Measurements from ENCODE around the gene HAND1.

The HAND1 gene

DNA sequence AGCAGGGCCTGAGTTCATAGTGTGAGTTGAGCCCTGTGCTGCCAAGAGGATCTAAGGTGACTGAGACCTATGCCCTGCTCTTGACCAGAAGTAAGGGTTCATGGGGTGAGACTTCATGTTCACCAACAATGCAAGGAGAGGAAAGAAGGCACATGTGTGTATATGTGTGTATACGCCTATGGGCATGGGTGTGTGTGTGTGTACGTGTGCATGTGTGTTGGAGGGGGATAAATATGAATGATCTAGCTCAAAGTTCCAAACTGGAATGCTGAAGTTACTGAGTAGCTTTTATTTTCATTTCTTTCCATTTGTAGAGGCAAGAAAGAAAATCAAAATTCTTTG lies 25.6 kb upstream of the HAND1 start:
- no peak for DNase-seq

DNA sequence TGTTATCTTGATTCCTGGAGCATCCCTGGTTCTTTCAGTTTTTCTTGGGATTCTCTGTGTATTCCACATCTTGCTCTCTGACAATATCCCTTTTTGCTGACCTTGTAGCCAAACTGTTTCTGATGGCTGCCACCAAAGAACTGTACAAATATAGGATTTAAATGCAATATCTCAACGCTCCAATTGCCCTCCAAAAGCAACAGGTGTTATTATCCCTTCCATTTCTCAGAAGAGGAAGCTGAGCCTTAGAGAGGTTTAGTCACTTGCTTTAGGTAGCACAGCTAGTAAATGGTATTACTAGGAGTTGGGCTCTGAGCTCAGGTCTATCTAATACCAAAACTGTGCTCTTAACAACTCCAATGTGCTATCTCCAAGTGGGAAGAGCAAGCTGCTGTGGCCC lies 24.2 kb upstream of the HAND1 start:
- no peak for DNase-seq

DNA sequence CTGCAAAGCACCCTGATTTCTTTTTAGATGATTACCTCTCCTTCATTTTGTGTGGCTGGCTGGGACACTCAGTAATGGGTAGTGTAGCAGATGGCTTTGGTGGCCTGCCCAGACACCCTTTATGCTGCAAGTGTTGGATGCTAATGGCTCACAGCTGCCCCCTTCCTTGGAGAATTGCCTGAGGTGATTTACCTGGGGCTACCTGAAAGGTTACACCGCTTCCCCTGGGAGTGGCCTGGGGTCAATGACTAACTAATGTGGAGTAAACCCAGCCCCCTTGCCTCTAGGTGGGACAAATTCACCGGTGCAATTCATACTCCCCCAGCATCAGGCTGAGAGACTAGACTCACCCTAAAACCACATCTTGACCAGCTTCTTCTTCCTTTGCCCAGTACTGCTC lies 23.5 kb upstream of the HAND1 start:
- no peak for DNase-seq

DNA sequence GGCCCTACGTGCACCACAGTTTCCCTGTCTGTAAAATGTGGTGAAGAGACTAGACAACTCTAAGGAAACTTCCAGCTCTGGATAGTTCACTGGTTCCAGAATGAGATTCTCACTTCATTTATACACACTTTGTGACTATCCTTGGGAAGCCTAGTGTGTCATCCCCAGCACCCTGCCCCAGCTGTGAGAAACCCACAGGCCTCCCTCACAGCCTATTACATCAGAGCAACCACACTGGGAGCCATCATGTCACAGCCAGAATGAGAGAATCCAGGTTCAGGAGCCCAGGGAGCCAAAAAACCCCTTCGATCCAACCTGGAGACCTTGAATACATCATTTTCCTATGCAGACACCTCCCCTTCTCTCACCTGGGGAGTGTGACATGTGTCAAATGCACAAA lies 21.0 kb upstream of the HAND1 start:
- DNase-seq, result no peak

DNA sequence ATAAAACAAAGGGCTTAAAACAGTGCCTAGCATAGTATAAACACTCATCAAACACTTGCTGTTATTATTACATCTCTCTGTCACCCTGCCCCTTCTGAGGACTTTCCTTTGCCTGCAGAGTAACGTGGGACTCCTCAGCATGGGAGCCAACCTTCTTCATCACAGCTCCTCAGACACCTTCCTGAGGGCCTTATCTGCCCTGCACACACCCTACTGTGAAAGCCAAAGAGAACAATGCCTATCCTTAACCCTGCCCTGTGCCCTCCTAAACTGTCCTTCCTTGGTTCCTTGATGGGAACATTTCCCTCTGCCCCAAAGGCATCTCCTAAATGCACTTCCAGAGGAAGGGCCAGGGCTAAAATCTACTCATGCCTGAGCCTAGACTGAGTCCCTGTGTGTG lies 20.6 kb upstream of the HAND1 start:
- no peak for DNase-seq

DNA sequence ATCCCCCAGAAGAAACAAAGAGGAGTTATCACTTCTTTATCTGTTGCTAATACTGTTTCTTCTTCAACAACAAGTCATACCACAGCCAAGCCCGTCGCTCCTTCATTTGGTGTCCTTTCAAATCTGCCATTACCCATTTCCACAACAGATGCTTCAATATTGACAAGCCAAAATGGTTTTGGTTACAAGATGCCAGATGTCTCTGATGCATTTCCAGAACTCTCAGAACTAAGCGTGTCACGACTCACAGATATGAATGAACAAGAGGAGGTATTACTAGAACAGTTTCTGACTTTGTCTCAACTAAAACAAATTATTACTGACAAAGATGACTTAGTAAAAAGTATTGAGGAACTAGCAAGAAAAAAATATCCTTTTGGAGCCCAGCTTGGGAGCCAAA lies 16.0 kb upstream of the HAND1 start:
- no peak for DNase-seq

DNA sequence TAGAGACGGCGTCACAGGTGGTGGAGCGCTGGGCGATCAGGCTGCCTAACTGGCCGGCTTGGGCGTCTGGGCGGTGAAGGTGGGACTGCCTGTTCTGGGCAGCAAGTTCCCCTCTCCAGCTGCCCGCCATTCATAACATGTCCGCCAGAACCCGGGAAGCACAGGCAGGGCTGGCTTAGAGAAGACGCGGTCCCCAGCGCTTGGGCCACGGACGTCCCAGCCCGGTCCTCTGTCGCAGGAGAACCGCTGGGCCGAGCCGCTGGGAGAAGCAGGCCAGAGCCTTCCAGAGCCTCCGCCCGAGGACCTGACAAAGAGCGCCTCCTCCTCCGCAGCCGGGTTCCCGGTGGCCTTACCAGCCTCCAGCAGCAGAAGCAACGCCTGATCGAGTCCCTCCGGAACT lies 15.2 kb upstream of the HAND1 start:
- DNase-seq, result no peak

DNA sequence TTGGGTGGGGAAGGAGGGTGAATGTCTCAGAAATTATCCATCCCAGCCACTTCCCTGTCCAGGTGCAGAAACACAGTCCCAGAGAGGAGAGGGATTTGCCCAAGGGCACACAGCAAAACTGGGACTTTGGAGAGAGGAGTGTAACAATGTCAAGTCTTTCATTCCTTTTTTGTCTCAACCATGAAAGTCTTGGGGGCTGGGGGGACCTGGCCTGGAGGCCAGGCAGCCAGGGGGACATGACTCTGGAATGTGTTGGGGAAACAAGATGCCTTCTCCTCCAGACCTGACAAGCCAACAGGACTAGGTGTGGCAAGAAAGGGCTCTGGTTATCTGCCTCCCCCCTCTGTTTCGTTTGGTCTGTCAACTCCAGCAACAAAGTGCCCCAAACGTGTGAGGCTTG lies 13.9 kb upstream of the HAND1 start:
- no peak for DNase-seq

DNA sequence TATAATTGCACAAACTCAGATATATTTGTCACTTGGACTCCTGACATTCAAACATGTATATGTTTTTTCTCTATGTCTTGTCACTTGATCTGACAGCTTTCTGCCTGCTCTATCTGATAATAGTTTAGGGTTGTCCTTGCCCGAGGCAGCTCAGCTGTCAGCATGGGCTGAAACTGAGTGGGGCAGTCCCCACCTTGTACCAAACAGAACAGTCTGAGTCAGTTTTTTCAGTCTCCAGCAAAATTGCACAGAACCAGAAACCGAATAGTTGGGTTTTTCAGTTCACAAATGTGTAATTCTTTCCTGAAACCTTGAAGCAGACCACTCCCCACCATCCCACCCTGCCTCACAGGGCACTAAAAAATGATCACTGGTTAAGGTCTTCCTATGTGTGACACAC lies 9.5 kb upstream of the HAND1 start:
- no peak for DNase-seq

DNA sequence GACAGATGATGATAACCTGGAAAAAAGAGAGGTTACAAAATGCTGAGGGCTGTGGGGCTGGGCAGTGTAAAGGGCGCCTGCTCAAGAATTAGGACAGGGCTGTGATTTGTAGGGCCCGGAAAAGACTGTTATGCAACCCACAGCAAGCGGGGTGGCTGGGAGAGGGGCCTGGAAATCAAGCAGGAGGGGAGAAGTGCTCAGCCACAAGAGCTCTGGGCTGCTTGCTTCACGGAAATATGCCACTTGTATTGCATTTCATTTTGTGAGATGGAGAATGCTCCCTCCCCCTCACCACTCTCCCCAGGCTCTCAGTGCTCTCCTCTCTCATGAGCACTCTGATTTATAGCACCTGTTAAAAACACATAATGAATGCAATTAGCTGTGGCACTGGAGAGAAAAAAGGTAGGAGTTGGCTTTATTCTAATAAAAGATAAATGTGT lies 8.4 kb upstream of the HAND1 start:
- no peak for DNase-seq

DNA sequence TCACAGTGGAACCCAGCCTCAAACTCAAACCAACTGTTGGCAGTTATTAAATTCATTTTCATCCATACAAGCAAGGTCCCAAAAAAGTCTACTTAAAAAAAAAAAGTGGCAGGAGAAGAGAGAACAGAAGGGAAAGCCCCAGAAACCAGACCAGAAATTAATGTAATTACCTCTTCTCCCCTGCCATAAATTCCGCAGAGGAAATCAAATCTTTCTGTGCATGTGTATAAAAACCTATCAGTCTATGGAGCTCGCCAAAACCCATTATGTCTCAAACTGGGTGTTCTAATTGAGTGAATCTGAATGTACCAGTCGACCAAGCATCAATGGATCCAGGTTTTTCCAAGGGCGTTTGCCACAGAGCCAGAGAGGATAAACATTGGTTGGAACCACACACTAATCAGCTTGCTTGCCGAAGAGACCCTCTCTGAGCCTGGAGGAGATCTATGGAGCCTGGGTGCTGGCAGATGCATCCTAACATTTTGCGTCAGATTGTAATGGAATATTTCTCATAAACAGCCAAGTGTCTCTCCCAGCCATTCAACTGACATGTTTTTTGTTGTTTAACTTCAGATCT lies 7.9 kb upstream of the HAND1 start:
- no peak for DNase-seq

DNA sequence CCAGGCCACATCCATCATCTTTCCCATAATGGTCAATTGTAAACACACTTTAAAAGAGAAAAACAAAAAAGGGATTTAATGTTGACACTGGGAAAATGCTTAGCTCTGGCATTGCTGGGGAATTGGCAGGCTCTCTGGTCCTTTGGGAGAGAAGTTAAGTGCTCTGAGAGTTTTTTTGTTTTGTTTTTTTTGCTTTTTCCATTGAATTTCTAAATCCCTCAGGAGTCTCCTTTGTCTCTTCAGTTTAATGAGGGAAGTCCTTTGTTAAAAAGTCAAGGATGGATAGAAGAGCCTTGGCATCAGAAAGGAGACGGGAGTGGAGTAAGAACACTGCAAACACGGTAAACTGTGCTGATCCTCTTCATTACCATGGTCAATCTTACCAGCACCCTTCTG lies 7.1 kb upstream of the HAND1 start:
- no peak for DNase-seq

DNA sequence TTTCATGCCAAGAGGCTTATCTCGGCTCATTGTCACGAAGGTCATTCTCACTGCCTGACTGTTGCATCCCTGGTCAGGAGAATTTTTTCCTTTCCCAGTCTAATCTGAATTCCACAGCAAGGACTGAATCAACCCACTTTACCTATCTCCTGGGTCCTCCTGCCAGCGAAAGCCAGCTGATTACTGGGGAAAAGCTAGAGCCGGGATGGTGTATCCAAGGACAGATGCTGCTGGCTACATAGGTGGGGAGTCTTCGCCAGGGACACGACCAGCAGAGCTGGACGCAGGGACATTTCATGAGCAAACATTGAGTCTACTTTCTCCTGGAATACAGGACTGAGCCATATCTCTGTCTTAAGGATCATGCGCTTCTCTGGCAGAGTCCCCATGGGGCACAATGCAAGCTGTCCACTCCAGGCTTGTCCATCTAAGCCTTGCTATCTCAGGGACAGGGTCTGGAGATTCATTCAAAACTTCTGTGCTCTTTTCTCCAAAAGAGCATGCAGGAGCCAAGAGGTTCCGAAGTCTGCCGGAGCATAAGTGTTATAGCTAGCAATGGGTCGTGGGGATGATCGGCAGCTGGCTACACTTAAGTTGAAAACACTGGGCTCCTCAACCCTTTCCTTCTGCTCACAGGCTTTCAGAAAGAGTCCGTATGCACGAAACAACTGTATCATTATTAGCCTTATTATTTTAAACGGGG lies 6.5 kb upstream of the HAND1 start:
- no peak for DNase-seq

DNA sequence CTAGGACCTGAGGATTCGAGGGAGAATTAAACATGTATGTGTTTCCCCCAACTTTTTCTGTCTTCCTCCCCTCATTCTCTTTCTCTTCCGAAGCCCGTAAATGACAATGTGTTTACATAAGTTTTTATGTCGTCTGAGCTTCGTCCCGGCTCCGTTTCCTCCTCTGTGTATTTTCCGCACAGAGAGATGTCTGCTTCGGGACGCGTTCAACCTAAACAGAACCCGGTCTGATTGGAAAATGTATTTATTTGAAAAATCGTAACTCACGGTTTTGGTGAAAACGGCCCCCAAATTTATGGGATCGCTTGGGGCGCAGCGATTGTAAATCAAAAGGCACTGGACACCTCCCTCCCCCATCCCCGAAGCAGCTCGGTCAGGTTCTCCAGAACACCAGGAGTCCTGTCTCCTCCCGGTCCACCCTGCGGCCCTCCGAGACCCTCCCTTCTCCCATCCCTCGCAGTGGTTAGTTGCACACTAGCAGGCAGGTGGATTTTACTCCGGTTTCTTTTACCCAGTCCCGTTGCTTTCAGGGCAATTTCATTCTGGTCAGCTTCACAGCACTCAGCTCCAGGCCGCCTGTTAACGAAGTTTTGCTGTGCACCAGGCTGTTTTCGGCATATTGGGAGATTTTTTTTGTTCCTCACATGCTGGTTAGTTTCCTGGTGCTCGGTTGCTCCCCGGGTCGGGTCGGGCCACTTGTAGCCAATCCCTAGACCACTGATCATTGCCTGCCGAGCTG lies 5.8 kb upstream of the HAND1 start:
- no peak for DNase-seq

DNA sequence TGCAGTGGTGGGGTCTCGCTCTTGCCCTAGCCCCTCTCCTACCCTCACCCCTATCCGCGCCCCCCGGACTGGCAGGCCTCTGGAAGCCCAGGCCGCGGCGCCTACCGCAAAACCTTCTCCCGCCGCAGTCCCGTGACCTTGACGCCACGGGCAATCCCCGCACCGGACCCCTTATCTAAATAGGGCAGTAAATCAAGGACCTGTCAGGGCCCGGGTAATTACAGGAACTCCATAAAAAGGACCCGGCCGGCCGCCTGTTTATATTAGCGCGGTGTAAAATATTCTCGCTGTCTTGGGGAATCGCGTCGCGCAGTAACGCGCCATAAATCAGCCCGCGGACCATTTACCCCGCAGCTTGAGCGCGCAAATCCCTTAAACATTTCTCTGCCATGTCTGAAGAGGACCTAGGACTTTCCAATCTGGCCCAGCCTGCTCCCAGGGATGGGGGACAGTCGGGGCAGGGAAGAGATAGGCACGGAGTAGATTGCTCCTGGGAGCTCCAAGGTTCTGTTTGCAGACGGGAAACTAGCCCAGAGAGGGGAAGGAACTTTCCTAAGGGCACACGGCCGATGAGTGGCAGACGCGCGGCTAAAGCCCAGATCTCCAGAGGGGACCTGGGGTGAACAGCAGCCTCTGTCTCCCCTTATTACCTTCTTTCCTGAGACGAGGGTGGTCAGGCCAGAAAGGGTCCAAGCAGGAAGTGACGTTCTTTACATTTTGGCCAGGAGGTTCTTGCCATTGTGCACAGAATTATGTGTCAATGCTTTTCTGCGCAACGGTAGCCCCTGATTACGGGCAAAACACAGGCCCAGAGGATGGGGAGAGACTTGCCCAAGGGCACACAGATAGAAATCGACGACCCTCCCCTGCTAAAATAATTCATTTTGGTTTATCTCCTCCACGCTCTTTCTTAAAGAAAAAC lies 4.8 kb upstream of the HAND1 start:
- no peak for DNase-seq

DNA sequence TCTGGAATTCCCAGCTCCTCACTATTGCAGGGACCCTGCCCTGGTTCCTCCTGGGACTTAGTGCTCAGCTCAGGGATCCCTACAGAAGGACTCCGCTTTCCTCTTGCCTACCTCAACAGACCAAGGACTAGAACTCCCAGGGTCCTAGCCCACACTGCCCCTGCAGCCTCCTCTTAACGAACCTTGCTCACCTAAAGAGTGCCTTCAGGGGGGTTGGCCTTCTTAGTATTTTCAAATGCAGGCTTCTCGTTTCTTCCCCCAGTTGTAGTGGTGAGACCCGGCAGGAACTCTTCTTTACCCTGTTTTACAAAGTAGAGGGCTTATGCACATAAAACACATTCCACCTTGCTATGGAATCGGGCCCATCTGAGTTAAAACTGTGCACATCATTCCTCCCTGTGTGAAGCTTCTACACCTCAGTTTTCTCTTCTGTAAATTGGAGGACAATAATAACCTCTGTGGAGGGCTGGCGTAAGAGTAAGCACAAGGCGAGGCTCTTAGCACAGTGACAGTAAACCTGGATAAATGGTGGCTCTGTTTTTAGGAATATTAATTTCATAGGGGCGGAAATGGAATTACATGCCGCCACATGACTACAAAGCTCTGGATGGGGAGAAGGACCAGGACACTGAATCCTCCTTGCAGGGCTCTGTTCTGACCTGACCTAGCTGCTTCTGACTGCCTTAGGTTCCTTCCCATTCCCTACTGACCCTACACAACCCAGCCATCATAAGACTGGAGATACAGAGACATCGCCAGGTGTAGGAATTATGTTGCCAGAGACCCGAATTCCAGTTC lies 3.8 kb upstream of the HAND1 start:
- DNase-seq, result no peak

DNA sequence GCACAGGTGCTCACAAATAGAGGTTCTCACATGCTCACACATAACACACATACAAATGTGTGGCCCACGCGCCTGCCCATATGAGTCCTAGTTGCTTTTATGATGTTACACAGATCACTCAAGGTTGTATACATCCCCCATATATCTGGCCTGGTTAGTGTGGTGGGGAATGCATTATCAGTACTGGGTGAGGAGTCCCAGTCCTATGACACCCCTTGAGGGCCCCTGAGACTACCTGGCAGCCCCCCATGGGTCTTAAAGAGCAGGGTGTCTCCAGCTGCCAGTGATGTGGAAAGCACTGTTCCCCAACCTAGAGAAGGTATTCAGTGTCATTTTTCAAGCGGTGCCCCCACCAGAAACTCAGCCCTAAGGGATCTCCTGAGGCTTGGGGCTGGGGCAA lies 2.8 kb upstream of the HAND1 start:
- DNase-seq, result no peak

DNA sequence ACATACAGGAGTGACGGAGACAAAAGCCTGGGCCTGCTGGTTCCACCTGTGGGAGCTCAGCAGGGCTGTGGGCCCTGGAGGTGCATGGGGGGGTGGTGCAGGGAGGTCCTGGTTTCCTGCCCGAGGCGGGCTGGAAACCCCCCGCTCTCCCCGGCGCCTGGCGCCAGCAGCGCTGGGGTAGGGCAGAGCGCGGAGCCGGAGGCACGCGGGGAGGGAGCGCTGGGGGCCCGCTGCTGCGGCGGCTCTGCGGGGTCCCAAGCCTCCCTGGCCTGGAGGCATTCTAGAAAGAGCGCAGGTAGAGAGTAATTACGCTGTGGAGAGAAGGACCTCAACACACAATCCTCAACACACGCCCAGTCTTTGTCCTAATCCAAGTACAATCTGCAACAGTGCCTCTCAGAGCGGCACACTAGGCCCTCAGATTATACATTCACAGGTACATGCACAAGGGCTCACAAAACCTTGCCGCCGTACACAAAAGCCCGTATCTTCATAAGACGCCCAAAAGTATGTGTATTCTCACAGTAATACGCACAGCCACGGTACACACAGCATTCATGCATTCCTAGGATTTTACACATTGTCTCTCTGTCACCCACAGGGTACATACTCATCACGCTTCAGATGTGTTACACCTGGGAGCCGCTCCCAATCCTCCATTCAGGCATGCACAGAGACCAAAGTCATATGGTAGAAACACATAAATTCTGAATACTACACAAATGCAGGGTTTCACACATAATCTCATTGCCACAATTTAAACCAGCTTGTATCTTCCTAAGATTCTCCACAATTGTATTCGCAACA lies 2.1 kb upstream of the HAND1 start:
- DNase-seq, result no peak

DNA sequence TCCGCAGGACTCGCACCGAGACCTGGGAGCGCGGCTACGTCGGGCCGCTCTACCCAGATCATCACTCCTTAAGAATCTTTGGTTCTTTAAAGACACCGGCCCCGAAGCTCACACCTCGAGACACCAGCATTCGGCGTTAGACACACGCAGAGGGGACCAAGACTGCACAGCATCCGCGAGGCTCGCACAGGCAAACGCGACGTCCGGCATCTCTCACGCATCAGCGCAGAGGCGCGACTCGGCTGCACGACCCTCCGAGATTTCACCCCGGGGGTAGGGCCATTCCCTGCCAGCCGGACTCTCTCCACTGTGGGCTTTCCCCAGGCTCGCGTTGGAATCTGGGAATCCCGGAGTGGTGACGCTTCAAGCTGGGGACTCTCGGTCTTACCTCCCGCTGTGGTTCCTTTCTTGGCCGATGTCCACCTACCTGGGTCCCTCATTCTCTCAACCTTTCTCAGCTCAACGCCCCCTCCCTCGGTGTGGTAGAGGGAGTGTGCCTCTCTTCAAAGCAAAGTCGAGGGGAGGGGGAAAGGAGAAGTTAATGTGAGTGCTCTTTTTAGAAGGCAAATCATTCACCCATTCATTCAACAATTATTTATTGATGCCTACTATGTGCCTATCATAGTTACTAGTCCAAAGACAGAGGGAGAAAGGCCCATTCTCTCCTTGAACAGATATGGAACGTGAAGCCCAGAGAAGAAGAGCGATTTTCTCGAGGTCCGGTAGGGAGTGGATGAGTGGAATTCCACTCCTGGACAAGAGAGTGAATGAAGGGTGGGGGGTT lies 1.3 kb upstream of the HAND1 start:
- DNase-seq, result no peak

DNA sequence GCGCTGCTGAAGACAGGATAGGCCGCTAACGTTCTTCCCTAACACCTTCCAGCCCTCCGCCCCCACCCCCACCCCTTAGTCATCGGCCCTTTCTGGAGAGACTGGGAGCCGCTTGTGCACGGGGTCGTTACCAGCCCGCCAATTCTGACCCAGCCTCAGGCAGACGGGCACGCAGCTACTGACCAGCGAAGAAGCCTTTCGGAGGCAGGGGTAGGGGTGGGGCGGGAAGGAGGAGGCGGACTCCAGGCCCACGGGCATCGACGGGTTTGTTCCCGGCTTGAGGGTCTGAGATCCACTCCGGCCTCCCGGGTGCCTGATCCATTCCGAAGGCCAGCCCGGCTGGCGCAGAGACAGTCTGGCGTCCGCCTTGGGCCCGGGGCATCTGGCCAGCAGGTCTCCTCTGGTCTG lies 729 bp upstream of the HAND1 start:
- DNase-seq, result no peak
